Superior temporal gyrus (tissue), 1 donor: ENCODE data around the gene OSBPL9.
"Not testable (repeated sequence)": the region's sequence is repeated elsewhere in the genome, so short reads cannot be mapped to it uniquely, and the experiment has no call there.

ENCODE experiments used
- DNase-seq: peaks from one replicate; pipeline ENCODE4 v3.0.0-alpha.2; 2016; ENCODE audit errors: extremely low spot score

OSBPL9 gene

GRCh38 chr1:51664421-51665240 is 47.7 kb downstream of the OSBPL9 start:
- DNase-seq: no peak

DNA sequence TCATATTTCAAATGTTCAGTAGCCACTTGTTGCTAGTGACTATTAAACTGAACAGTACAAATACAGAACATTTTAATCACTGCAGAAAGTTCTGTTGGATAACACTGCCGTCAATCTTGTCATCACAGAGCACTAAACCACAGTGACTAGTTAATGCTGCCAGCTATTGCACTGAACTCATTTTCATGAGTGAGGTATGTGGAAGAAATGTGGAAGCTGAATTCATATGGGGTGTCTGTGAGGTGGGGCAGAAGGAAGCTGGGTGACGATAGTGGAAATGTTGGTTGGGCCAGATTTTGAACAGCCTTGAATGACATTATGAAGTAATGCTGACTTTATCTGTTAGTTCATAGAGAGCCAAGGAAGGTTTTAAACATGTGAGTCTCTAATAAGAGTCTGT is 49.6 kb downstream of the OSBPL9 start:
- no peak for DNase-seq

- no peak for DNase-seq
These were observed 50.7 kb downstream of the OSBPL9 start for GRCh38 chr1:51667561-51667960.

- DNase-seq: no peak
These were observed 52.4 kb downstream of the OSBPL9 start for GRCh38 chr1:51669272-51669671.

DNA sequence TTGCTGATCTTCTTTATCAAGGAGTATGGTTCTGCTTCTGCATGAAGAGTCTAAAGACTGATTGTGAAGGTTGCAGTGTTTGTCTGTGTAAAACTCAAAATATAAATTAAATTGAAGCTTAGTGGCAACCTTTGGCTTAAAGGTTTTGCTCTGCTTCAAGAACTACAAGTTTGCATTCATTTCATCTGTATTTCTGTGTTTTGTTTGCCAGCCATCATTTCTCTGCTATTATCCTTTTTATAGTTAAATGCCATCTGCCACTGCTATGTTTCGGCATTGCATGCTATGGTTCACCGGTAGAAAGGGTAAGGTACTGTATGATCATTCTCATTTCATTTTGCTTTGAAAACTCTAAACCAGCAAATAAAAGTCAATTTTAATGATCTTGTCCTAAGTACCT is 52.9 kb downstream of the OSBPL9 start:
- no peak for DNase-seq

GRCh38 chr1:51671527-51672325 is 54.8 kb downstream of the OSBPL9 start:
- no peak for DNase-seq

- no peak for DNase-seq
These were observed 56.4 kb downstream of the OSBPL9 start for GRCh38 chr1:51673279-51673678.

DNA sequence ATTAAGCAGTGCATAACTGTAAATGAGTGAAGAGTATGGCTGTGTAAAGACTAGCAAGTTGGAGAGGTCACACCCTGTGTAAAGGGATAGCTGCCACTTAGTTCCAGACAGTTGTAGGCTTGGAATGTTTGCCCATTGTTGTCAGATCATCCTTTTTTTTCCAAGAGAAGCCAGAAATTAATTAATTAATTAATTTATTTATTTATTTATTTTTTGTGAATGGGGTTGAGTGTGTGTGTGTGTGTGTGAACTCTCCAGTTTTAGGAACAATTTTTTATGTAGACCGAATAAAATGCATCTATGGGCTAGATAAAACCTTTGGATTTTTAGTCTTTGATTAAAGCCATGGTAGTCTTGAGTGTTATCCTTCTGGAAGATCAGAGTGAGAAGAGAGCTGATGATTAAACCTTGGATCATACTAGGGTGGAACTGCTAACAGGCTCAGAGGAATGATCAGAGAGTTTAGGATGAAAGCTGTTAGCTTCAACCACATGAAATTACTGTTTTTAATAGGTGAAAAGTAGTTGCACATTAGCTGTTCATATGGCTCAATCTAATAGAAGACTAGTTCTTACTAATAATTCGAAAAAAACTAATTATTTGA is 58.4 kb downstream of the OSBPL9 start:
- no peak for DNase-seq

- DNase-seq: no peak
These were observed 62.5 kb downstream of the OSBPL9 start for GRCh38 chr1:51679435-51679834.

- no peak for DNase-seq
These were observed 67.9 kb downstream of the OSBPL9 start for GRCh38 chr1:51684776-51685175.

- no peak for DNase-seq
These were observed 69.6 kb downstream of the OSBPL9 start for GRCh38 chr1:51686450-51686849.

DNA sequence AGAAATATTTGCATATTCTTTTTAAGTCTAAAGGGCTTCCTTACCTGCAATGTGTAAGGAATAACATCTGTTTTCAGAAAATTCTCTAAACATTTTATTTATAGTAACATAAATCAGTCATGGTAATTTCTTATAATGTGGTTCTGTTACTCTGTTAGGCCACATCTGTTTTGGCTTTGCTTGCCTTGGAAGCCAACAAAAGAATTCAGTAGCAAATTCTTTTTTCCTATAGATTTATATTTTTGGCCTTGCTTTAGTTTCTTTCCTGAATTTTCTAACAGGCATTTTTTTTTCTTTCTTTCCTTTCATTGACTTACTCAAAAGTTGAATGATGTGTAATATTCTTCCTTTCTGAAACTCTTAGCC is 72.2 kb downstream of the OSBPL9 start:
- DNase-seq: no peak

GRCh38 chr1:51689643-51690042 is 72.8 kb downstream of the OSBPL9 start:
- DNase-seq: no peak

DNA sequence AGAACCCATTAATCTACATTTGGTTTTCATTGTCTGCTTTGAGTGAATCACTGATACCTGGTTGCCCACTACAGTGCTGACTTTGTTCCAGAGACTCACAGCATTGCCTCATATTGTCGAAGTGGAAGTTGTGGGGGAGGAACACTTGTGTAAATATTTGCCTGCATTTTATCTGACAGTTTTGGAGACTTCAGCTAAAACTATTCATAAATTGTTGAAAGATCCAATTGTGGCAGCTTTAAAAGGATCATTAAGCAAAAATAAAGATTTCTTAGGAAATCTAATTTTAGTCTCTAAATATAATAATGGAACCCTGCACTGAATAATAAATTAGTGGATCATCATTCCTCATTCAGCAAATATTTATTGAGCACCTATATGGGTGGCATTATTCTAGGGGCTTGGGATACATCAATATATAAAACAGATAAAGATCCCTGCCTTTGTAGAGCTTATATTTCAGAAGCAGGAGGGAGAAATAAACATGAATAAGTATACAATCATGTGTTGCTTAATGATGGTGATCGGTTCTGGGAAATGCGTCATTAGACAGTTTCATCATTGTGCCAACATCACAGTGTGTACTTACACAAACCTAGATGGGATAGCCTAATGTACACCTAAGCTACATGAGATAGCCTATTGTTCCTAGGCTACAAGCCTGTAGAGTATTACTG is 73.5 kb downstream of the OSBPL9 start:
- no peak for DNase-seq

DNA sequence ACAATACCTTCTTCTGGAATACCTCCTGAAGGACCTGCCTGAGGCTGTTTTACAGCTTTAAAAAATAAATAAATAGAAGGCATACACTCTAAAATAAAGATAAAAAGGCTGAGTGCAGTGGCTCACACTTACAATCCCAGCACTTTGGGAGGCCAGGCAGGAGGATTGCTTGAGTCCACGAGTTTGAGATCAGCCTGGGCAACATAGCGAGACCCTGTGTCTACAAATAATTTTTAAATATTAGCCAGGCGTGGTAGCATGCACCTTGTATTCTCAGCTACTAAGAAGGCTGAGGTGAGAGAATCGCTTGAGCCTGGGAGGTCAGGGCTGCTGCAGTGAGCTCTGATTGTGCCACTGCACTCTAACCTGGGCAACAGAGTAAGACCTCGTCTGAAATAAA is 75.0 kb downstream of the OSBPL9 start:
- DNase-seq: no peak

DNA sequence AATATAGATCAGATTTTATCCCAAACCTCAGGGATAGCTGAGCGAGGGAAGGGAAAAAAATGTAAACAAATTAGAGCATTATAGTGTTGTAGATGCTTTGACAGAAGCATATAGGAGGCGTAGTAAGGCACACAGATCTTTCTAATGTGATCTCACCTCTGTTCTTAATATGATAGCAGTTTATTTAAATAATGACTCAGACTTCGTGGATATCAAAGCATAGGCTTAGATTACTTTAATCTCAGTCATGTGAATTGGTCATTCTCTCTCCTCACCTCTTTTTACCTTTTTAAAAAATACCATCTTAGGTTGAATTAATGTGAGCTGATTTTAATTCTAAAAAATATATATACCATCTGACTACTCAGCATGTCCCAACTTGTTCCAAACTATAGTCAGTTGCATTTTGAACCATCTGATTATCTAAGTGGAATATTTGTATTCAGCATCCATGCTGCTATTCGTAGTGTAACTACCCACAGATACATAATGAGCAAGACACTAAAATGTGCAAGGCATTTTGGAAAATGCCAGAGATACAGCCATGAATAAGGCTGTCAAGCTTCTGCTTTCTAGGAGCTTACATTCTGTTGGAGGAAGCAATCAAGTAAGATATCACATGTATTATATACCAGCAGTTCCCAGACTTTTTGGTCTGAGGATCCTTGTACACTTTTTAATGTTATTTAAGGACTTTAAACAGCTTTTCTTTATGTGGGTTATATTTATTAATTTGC is 76.7 kb downstream of the OSBPL9 start:
- DNase-seq: no peak

DNA sequence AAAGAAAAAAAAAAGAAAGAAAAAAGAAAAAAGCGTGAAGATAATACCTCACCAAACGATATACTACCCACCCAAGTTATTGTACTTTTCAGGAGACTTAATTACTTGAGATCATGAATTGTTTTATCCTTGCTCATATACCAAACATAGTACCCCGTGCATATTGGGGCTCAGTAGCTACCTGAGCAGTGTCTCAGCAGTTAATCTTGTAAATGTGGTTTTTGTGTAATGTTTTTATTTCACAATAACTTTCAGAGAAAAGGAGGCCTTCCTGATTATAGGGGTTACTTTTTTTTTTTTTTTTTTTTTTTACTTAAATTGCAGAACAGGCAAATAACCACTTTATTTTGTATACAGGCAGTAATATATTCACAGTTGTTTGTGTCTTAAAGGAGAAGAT is 80.3 kb downstream of the OSBPL9 start:
- no peak for DNase-seq

GRCh38 chr1:51699391-51699790 is 82.5 kb downstream of the OSBPL9 start:
- no peak for DNase-seq

DNA sequence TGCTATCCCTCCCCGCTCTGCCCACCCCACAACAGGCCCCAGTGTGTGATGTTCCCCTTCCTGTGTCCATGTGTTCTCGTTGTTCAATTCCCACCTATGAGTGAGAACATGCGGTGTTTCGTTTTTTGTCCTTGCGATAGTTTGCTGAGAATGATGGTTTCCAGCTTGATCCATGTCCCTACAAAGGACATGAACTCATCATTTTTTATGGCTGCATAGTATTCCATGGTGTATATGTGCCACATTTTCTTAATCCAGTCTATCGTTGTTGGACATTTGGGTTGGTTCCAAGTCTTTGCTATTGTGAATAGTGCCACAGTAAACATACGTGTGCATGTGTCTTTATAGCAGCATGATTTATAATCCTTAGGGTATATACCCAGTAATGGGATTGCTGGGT is 84.9 kb downstream of the OSBPL9 start:
- DNase-seq: not testable (repeated sequence)

DNA sequence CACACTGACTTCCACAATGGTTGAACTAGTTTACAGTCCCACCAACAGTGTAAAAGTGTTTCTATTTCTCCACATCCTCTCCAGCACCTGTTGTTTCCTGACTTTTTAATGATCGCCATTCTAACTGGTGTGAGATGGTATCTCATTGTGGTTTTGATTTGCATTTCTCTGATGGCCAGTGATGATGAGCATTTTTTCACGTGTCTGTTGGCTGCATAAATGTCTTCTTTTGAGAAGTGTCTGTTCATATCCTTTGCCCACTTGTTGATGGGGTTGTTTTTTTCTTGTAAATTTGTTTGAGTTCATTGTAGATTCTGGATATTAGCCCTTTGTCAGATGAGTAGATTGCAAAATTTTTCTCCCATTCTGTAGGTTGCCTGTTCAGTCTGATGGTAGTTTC is 85.3 kb downstream of the OSBPL9 start:
- not testable (repeated sequence) for DNase-seq

DNA sequence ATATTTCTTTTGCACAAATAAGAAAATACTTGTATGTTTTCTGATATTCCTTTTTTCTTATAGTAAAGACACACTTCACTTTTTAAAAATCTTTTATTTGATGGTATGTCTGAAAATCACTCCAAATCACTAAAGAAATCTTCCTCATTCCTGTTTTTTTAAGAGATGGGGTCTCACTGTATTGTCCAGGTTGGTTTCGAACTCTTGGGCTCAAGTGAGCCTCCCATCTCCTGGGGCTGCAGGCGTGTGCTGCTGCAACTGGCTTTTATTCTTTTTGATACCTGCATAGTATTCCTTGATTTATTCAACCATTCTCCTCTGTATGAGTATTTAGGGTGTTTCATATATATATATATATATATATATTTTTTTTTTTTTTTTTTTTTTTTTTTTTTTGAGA is 88.1 kb downstream of the OSBPL9 start:
- no peak for DNase-seq
